ENCODE results near the gene CHAF1A. TPM values are rescaled to one million over a fixed set of nuclear protein-coding genes. Genes with fewer than 3 reads are reported as not detected.

Gene CHAF1A
- total RNA-seq, 1 experiment from 2014 or later, result 30.0 TPM

DNA sequence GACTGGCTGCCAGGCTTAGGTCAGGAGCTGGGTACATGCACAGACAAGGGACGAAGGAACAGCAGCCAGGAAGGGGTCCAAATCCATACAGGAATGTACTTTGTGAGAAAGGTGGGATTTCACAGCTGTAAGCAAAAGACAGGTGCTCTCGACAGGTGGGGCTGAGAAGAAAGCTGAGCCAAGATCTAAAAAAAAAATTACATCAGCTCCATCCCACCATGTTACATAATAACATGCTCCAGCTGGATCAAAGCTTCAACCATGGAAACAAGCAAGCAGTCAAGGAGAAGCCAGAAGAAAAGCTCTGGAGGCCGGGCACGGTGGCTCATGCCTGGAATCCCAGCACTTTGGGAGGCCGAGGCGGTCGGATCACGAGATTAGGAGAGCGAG, 47.2 kb downstream of the CHAF1A start:
- H4K20me1 ChIP-seq (ENCODE audit: insufficient read depth), result no peaks in the 10 kb centered on the region; the same call in 1 of the 2 replicates
- no peaks in the 10 kb centered on the region for H3K4me1 ChIP-seq (replicated peaks; ENCODE audit: insufficient read depth)
- H3K4me3 ChIP-seq, result no peak overlapping the region
- no peak overlapping the region for H3K4me2 ChIP-seq
- no TSS peak for BruUV-seq (replicated peaks)
- no peak for DNase-seq
- H3F3A ChIP-seq (ENCODE audit: insufficient read depth, low read depth), result peaks cover 9% of the 10 kb centered on the region; the same call in 1 of the 2 replicates
- H3K79me2 ChIP-seq (ENCODE audit: low read depth), result no peaks in the 10 kb centered on the region
- no peak overlapping the region for H3K27ac ChIP-seq
- ChIA-PET POLR2A (ENCODE audit: unreplicated experiment) (no interaction called here), CTCF (no interaction called here)
- no peaks in the 10 kb centered on the region for H3K36me3 ChIP-seq (ENCODE audit: low read depth)
- H3K27me3 ChIP-seq (ENCODE audit: insufficient read depth, low read depth), result no peaks in the 10 kb centered on the region
- TF ChIP-seq, protein P1, sequence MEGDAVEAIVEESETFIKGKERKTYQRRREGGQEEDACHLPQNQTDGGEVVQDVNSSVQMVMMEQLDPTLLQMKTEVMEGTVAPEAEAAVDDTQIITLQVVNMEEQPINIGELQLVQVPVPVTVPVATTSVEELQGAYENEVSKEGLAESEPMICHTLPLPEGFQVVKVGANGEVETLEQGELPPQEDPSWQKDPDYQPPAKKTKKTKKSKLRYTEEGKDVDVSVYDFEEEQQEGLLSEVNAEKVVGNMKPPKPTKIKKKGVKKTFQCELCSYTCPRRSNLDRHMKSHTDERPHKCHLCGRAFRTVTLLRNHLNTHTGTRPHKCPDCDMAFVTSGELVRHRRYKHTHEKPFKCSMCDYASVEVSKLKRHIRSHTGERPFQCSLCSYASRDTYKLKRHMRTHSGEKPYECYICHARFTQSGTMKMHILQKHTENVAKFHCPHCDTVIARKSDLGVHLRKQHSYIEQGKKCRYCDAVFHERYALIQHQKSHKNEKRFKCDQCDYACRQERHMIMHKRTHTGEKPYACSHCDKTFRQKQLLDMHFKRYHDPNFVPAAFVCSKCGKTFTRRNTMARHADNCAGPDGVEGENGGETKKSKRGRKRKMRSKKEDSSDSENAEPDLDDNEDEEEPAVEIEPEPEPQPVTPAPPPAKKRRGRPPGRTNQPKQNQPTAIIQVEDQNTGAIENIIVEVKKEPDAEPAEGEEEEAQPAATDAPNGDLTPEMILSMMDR (conservative IDR thresholded peaks at IDR 0.05), result no peak
- no peak overlapping the region for H2AFZ ChIP-seq
- no peaks in the 10 kb centered on the region for H3K9me3 ChIP-seq (ENCODE audit: insufficient read depth, low read depth)
- intact Hi-C loops (cut with micrococcal nuclease; ENCODE audit: unreplicated experiment), result no loop called here
- no peaks in the 10 kb centered on the region for H3K9me2 ChIP-seq (ENCODE audit: insufficient read depth)

DNA sequence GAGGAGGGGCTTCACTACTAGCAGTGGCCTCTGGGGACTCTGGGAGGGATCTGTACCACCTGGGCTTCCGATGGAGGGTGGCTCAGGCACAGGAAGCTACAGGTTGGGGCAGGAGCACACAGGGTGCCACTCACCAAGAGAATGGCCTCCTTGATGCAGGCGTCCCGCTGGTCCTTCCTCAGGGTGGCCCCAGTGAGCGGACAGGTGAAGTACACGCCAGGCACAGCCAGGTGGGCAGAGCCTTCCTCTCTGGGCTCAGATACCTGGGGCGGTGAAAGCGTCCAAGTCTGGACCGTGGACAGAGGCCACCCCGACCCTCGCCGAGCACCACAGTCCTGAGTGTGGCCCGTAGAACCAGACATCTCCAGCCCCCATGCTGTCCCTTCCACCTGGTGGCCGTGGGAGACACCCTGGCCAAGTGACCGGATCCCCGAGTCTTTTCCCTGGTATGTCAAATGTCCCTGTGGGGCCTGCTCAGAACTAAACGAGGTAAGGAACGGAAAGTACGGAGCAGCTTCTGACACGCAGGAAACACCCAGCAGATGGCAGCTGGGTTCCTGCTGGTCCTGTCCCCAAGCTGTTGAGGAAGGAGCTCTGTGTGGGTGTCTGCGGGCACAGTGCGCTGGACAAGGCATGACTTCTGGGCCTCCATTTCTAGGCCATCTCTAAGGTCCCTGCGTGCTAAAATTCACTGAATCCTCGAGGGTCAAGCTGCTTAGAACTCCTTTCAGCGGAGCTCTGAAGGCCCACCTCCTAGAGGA, 50.0 kb downstream of the CHAF1A start:
- Histone ChIP-seq H3K36me3 (ENCODE audit: low read depth) (no peaks in the 10 kb centered on the region), H3K4me1 (replicated peaks; ENCODE audit: insufficient read depth) (no peaks in the 10 kb centered on the region), H4K20me1 (ENCODE audit: insufficient read depth) (peaks cover 11% of the 10 kb centered on the region), H3K27me3 (ENCODE audit: insufficient read depth, low read depth) (no peaks in the 10 kb centered on the region), H3K4me2 (no peak overlapping the region), H2AFZ (no peak overlapping the region), H3F3A (ENCODE audit: insufficient read depth, low read depth) (peaks cover 6% of the 10 kb centered on the region; the same call in 1 of the 2 replicates), H3K79me2 (ENCODE audit: low read depth) (peaks cover 20% of the 10 kb centered on the region), H3K9me3 (ENCODE audit: insufficient read depth, low read depth) (no peaks in the 10 kb centered on the region), H3K9me2 (ENCODE audit: insufficient read depth) (no peaks in the 10 kb centered on the region), H3K27ac (no peak overlapping the region), H3K4me3 (no peak overlapping the region)
- TF ChIP-seq EZH2 (IDR thresholded peaks at IDR 0.05; ENCODE audit: low read depth), result no peak
- CTCF ChIA-PET, result no interaction called here
- POLR2A ChIA-PET (ENCODE audit: unreplicated experiment), result no interaction called here
- BruUV-seq (replicated peaks), result no TSS peak
- intact Hi-C loops (cut with micrococcal nuclease; ENCODE audit: unreplicated experiment), result no loop called here
- no peak for DNase-seq

DNA sequence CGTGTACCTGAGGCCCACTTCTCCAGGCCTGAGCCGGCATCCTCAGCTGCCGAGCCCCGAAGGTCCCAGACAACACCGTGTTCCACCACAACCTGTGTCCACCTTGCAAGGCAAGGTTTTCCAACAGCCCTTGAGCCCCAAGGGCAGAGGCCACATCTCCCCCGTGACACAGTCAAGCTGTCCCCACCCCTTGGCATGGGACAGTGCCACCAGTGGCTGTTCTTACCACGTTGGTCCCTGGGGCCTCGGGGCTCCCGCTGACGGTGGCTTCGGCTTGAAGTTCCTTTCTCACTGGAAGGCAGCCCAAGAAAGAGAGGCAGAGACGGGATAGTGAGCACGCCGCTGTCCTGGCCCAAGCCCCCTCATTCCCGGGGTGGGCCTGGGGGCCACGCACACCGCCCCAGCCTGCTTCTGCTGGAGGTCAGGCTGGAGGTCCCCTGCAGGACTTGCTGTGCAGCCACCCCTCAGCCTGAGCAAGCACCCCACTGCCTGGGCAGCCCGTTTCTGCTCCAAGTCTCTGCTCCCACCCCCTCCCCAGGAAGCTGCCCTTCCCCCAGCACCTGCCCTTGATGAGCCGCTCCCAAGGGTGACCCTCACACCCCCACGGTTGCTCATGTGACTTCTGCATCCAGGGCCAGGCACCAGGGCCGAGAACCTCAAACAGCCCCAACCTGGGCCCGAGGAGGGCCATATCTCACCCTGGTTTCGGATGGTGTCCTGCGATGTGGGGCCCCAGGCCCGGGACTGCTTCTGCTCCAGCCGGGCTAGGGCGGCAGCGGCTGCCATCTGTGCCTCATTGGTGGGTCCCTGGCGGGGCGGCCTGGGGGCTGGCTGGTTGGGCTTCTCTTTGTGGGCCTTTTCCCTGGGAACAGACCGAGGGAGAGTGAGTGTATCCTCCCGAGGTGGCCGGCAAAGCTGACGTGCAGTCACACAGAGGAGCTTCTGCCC, 51.1 kb downstream of the CHAF1A start:
- no peak for TF ChIP-seq EZH2 (IDR thresholded peaks at IDR 0.05; ENCODE audit: low read depth)
- TF ChIP-seq, protein P1 (conservative IDR thresholded peaks at IDR 0.05), result no peak
- Histone ChIP-seq H3K4me3 (no peak overlapping the region), H3K9me2 (ENCODE audit: insufficient read depth) (no peaks in the 10 kb centered on the region), H4K20me1 (ENCODE audit: insufficient read depth) (peaks cover 11% of the 10 kb centered on the region), H3K4me1 (replicated peaks; ENCODE audit: insufficient read depth) (no peaks in the 10 kb centered on the region), H3K9me3 (ENCODE audit: insufficient read depth, low read depth) (no peaks in the 10 kb centered on the region), H3K4me2 (no peak overlapping the region), H3F3A (ENCODE audit: insufficient read depth, low read depth) (peaks cover 6% of the 10 kb centered on the region; the same call in 1 of the 2 replicates), H3K27me3 (ENCODE audit: insufficient read depth, low read depth) (no peaks in the 10 kb centered on the region), H3K79me2 (ENCODE audit: low read depth) (peaks cover 20% of the 10 kb centered on the region), H3K36me3 (ENCODE audit: low read depth) (no peaks in the 10 kb centered on the region), H2AFZ (no peak overlapping the region), H3K27ac (no peak overlapping the region)
- DNase-seq, result no peak
- no TSS peak for BruUV-seq (replicated peaks)
- intact Hi-C loops (cut with micrococcal nuclease; ENCODE audit: unreplicated experiment), result no loop called here
- ChIA-PET CTCF (no interaction called here), POLR2A (ENCODE audit: unreplicated experiment) (no interaction called here)

Measured in PC-9 (cell line).